ENCODE results near the gene ZNF420. TPM values are rescaled to one million over a fixed set of nuclear protein-coding genes. Genes with fewer than 3 reads are reported as not detected.
"Not testable (repeated sequence)": the region's sequence is repeated elsewhere in the genome, so short reads cannot be mapped to it uniquely, and the experiment has no call there.

Gene ZNF420
- total and polyA plus RNA-seq, 2 experiments from 2014 or later = 6.0 to 12.9 TPM

DNA sequence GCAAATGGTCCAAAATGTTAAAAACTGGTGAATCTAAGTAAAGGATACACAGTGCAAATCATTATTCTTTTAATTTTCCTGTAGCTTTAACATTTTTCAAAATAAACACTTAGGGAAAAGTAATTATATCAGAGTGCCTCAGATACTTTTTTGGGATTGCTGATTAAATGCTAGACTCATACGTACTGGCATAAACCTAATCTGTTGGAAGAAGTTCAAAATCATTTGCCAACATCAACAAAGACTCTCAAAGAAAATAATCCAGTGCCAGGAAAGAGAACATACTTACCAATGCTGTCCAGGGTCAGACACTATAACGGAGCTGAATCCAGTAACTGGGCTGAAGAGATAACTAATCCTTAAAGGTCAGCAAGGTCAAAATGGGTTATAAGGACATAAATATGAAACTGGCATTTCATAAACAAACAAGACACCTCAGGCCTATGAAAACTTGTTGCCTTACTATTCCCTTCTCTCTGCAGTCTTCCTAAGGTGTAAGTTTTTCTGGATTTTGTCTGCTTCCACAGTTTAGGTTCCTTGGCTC is 3.3 kb upstream of the ZNF420 start:
- Histone ChIP-seq H4K20me1 (ENCODE audit: insufficient read depth, poor library complexity, severe bottlenecking) (no peaks in the 10 kb centered on the region), H3K9me3 (ENCODE audit: low read depth) (peaks cover 3% of the 10 kb centered on the region), H3K27ac (no peak overlapping the region), H3K4me2 (no peak overlapping the region), H3K9me2 (replicated peaks; ENCODE audit: insufficient read depth) (no peaks in the 10 kb centered on the region), H3K79me2 (peaks cover 17% of the 10 kb centered on the region), H3K36me3 (replicated peaks; ENCODE audit: insufficient read depth, low read depth) (no peaks in the 10 kb centered on the region), H2AFZ (no peak overlapping the region), H3K4me1 (ENCODE audit: insufficient read depth) (peaks cover 6% of the 10 kb centered on the region), H3K27me3 (no peaks in the 10 kb centered on the region), H3K4me3 (no peak overlapping the region)
- no peak for DNase-seq (ENCODE audit: low spot score)
- WGBS (ENCODE audit: low lambda C conversion rate, missing lambda C conversion rate) = 81% methylated on average over 2 of the region's 2 CpGs
- TF ChIP-seq, protein P1, sequence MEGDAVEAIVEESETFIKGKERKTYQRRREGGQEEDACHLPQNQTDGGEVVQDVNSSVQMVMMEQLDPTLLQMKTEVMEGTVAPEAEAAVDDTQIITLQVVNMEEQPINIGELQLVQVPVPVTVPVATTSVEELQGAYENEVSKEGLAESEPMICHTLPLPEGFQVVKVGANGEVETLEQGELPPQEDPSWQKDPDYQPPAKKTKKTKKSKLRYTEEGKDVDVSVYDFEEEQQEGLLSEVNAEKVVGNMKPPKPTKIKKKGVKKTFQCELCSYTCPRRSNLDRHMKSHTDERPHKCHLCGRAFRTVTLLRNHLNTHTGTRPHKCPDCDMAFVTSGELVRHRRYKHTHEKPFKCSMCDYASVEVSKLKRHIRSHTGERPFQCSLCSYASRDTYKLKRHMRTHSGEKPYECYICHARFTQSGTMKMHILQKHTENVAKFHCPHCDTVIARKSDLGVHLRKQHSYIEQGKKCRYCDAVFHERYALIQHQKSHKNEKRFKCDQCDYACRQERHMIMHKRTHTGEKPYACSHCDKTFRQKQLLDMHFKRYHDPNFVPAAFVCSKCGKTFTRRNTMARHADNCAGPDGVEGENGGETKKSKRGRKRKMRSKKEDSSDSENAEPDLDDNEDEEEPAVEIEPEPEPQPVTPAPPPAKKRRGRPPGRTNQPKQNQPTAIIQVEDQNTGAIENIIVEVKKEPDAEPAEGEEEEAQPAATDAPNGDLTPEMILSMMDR (IDR thresholded peaks at IDR 0.05; ENCODE audit: poor library complexity) = no peak
- TF ChIP-seq EZH2 (IDR thresholded peaks at IDR 0.05; ENCODE audit: borderline replicate concordance) = no peak
- TF ChIP-seq EZH2phosphoT487 (IDR thresholded peaks at IDR 0.05; ENCODE audit: low read depth, severe bottlenecking, unreplicated experiment) = no peak

DNA sequence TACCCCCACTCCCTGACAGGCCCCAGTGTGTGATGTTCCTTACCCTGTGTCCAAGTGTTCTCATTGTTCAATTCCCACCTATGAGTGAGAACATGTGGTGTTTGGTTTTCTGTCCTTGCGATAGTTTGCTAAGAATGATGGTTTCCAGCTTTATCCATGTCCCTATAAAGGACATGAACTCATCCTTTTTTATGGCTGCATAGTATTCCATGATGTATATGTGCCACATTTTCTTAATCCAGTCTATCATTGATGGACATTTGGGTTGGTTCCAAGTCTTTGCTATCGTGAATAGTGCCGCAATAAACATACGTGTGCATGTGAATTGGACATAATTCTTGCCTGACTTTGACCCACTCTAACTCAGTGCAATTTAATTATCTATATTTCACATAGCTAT is 1.7 kb upstream of the ZNF420 start:
- H3K4me3 ChIP-seq; H3K27me3 ChIP-seq; H3K9me2 ChIP-seq (replicated peaks; ENCODE audit: insufficient read depth); H3K4me1 ChIP-seq (ENCODE audit: insufficient read depth); H3K27ac ChIP-seq; H3K4me2 ChIP-seq; H2AFZ ChIP-seq; H4K20me1 ChIP-seq (ENCODE audit: insufficient read depth, poor library complexity, severe bottlenecking); H3K36me3 ChIP-seq (replicated peaks; ENCODE audit: insufficient read depth, low read depth); DNase-seq (ENCODE audit: low spot score); H3K9me3 ChIP-seq (ENCODE audit: low read depth): not testable (repeated sequence)
- peaks cover 32% of the 10 kb centered on the region for H3K79me2 ChIP-seq
- 95% methylated on average over 4 of the region's 4 CpGs for WGBS (ENCODE audit: low lambda C conversion rate, missing lambda C conversion rate)

DNA sequence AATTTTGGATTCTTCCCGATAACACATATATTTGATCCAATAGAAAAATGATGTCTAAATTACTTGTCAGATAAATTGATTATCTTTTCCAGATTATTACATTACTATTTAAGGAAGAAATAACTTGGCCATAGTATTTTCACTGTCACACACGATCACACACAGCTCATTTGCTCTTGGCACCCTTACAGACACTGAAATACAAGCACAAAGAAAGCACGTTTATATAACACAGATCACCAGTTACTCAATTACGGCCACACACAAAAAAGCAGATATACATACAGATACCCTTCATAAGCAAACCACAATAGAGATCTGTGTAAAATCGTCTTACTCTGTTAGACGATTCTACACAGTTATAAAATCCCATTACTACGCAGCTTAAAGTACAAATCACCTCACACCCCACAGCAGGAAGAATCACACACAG is 716 bp upstream of the ZNF420 start:
- Histone ChIP-seq H3K27ac (peak overlapping the region; percentile 77), H3K36me3 (replicated peaks; ENCODE audit: insufficient read depth, low read depth) (no peaks in the 10 kb centered on the region), H2AFZ (peak overlapping the region; percentile 73), H3K4me1 (ENCODE audit: insufficient read depth) (peaks cover 6% of the 10 kb centered on the region), H3K4me2 (peak overlapping the region; percentile 75), H3K27me3 (no peaks in the 10 kb centered on the region), H3K9me3 (ENCODE audit: low read depth) (peaks cover 9% of the 10 kb centered on the region), H3K9me2 (replicated peaks; ENCODE audit: insufficient read depth) (no peaks in the 10 kb centered on the region), H3K79me2 (peaks cover 42% of the 10 kb centered on the region), H3K4me3 (peak overlapping the region; percentile 59), H4K20me1 (ENCODE audit: insufficient read depth, poor library complexity, severe bottlenecking) (no peaks in the 10 kb centered on the region)
- no peak for DNase-seq (ENCODE audit: low spot score)
- WGBS (ENCODE audit: low lambda C conversion rate, missing lambda C conversion rate) = 28% methylated on average over 7 of the region's 7 CpGs
- TF ChIP-seq, protein P1 (IDR thresholded peaks at IDR 0.05; ENCODE audit: poor library complexity) = no peak
- TF ChIP-seq EZH2phosphoT487 (IDR thresholded peaks at IDR 0.05; ENCODE audit: low read depth, severe bottlenecking, unreplicated experiment) (no peak), EZH2 (IDR thresholded peaks at IDR 0.05; ENCODE audit: borderline replicate concordance) (no peak)

- TF ChIP-seq, protein P1 (IDR thresholded peaks at IDR 0.05; ENCODE audit: poor library complexity) = no peak
- no peak for TF ChIP-seq EZH2 (IDR thresholded peaks at IDR 0.05; ENCODE audit: borderline replicate concordance)
- TF ChIP-seq EZH2phosphoT487 (IDR thresholded peaks at IDR 0.05; ENCODE audit: low read depth, severe bottlenecking, unreplicated experiment) = no peak
- WGBS (ENCODE audit: low lambda C conversion rate, missing lambda C conversion rate) = 14% methylated on average over 7 of the region's 7 CpGs
- Histone ChIP-seq H3K9me3 (ENCODE audit: low read depth) (peaks cover 17% of the 10 kb centered on the region), H3K4me3 (peak overlapping the region; percentile 65), H3K27me3 (no peaks in the 10 kb centered on the region), H3K9me2 (replicated peaks; ENCODE audit: insufficient read depth) (no peaks in the 10 kb centered on the region), H3K27ac (no peak overlapping the region), H3K4me1 (ENCODE audit: insufficient read depth) (peaks cover 6% of the 10 kb centered on the region), H2AFZ (peak overlapping the region; percentile 73), H4K20me1 (ENCODE audit: insufficient read depth, poor library complexity, severe bottlenecking) (no peaks in the 10 kb centered on the region), H3K36me3 (replicated peaks; ENCODE audit: insufficient read depth, low read depth) (no peaks in the 10 kb centered on the region), H3K79me2 (peaks cover 51% of the 10 kb centered on the region), H3K4me2 (peak overlapping the region; percentile 95)
- DNase-seq (ENCODE audit: low spot score) = no peak
These were observed 442 bp downstream of the ZNF420 start for GRCh38 chr19:37078717-37079032.
